Stimulated activated CD8-positive, alpha-beta memory T cell treated with anti-CD3 and anti-CD28 coated beads, Interleukin-7, amount 100 ng/mL, for 4 hours (primary cell): Measurements from ENCODE around the gene PRRC2A.

Experiments
- DNase-seq, 2 donors: peaks; one replicate each; pipeline ENCODE4 v3.0.0-alpha.2; 2020; ENCODE audit warnings: low read depth in 2 of 2

Gene PRRC2A

GRCh38 chr6:31665501-31666336, 45.2 kb downstream of the PRRC2A start, which contains the start of gene CSNK2B:
TSS of gene CSNK2B (plus strand) at chr6:31666080. CDS start at chr6:31666832, 752 bp downstream.
- peak; percentile 98 for DNase-seq

- DNase-seq, result no peak
These were observed 45.9 kb downstream of the PRRC2A start for GRCh38 chr6:31666337-31666965.

GRCh38 chr6:31669676-31670075, 49.2 kb downstream of the PRRC2A start, which contains the start of gene LY6G5B:
TSS of gene LY6G5B (plus strand) at chr6:31669976. CDS start at chr6:31670951, 975 bp downstream.
- DNase-seq, result no peak

- DNase-seq, result no peak
These were observed 55.9 kb downstream of the PRRC2A start for GRCh38 chr6:31676322-31676903.

- DNase-seq, result no peak
These were observed 56.4 kb downstream of the PRRC2A start for GRCh38 chr6:31676904-31677303.

GRCh38 chr6:31677955-31678354, 57.4 kb downstream of the PRRC2A start:
- DNase-seq, result no peak

GRCh38 chr6:31680226-31681134, 60.0 kb downstream of the PRRC2A start, which contains the start of gene LY6G5C:
TSS of gene LY6G5C (minus strand) at chr6:31681067. CDS start at chr6:31680373, 694 bp downstream.
- DNase-seq, result peak; percentile 43

- DNase-seq, result no peak
These were observed 60.7 kb downstream of the PRRC2A start for GRCh38 chr6:31681135-31681671.

GRCh38 chr6:31683591-31683990, 63.1 kb downstream of the PRRC2A start:
- no peak for DNase-seq

- no peak for DNase-seq
These were observed 66.0 kb downstream of the PRRC2A start for GRCh38 chr6:31686483-31686882.

- DNase-seq, result no peak
These were observed 66.8 kb downstream of the PRRC2A start for GRCh38 chr6:31687321-31687720.
